ENCODE data around the gene PEX5L.

The PEX5L gene

DNA sequence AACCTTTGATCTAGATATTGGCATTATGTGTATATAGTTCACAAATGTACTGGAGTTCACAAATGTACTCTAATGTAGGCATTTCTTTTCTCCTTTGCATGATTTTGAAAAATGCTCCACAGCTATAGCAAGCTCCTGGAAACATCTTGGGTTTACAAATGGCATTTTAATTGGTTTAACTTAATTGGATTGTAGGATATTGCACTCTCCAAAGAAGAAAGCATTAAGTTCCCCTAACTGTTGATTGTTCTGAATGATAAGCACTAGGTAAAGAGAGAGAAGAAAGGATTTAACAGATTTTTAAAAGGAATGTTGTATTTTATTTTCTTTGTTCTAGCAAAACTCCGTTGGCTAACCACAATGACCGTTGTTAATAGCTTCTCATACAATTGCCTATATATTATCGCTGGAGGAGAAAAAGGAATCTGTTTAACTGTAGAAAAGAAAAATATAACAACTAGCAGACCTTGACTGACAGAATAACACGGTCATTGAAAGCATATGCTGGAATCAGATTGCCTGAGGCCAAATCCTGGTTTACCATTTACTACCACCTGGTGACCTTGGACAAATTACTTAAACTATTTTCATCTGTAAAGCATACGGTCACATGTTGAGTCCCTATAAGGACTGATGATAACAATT is 170.8 kb downstream of the PEX5L start:
- Histone ChIP-seq H3K9me3 (ENCODE audit: control insufficient read depth, low read length) (no peaks in the 10 kb centered on the region), H3K4me1 (ENCODE audit: control insufficient read depth, insufficient read depth, low read length, poor library complexity, severe bottlenecking) (no peaks in the 10 kb centered on the region), H3K27me3 (replicated peaks; ENCODE audit: control insufficient read depth, insufficient read depth, low read length, poor library complexity, severe bottlenecking) (no peaks in the 10 kb centered on the region), H3K36me3 (ENCODE audit: control insufficient read depth, insufficient read depth, low read length) (no peaks in the 10 kb centered on the region), H3K27ac (ENCODE audit: insufficient read depth, low read length, poor library complexity, severe bottlenecking) (no peak overlapping the region), H3K4me3 (ENCODE audit: insufficient read depth, low read depth, low read length, poor library complexity, severe bottlenecking) (no peak overlapping the region)
- DNase-seq, result no peak

DNA sequence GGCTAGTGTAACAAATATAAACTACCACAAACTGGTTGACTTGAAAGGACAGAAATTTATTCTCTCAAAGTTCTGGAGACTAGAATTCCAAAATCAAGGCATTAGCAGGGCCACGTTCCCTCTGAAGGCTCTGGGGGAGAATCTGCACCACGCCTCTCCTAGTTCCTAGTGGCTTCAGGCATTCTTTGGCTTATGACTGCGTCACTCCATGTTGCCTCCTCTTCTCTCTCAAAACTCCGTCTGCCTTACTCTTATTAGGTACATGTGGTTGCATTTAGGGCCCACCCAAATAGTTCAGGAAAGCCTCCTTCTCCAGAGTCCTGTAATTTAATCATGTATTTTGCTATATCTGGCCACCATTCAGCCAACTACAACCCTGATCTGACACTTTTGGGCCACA is 174.8 kb downstream of the PEX5L start:
- no peaks in the 10 kb centered on the region for H3K27me3 ChIP-seq (replicated peaks; ENCODE audit: control insufficient read depth, insufficient read depth, low read length, poor library complexity, severe bottlenecking)
- H3K9me3 ChIP-seq (ENCODE audit: control insufficient read depth, low read length), result no peaks in the 10 kb centered on the region
- H3K27ac ChIP-seq (ENCODE audit: insufficient read depth, low read length, poor library complexity, severe bottlenecking), result no peak overlapping the region
- H3K36me3 ChIP-seq (ENCODE audit: control insufficient read depth, insufficient read depth, low read length), result no peaks in the 10 kb centered on the region
- no peak for DNase-seq
- H3K4me1 ChIP-seq (ENCODE audit: control insufficient read depth, insufficient read depth, low read length, poor library complexity, severe bottlenecking), result no peaks in the 10 kb centered on the region
- H3K4me3 ChIP-seq (ENCODE audit: insufficient read depth, low read depth, low read length, poor library complexity, severe bottlenecking), result no peak overlapping the region

DNA sequence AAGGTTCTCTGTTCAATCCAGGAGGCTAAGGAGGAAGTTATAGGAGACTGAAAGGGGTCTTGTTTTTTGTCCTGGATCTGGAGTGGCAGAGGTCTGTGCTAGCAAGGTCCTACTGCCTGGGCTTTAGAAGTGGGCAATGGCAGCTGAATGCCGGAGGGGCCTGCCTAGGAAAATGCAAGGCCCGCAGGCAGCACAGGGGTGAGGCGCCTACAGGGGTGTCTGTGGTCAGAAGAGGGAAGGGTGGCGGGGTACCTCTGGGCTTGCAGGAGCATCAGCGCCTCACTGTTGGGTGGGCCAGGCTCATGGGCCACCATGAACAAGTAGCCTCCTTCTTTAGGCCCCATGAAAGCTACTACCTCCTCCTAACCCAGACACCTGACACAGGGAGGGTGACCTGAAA is 175.4 kb downstream of the PEX5L start:
- Histone ChIP-seq H3K36me3 (ENCODE audit: control insufficient read depth, insufficient read depth, low read length) (no peaks in the 10 kb centered on the region), H3K27me3 (replicated peaks; ENCODE audit: control insufficient read depth, insufficient read depth, low read length, poor library complexity, severe bottlenecking) (no peaks in the 10 kb centered on the region), H3K27ac (ENCODE audit: insufficient read depth, low read length, poor library complexity, severe bottlenecking) (no peak overlapping the region), H3K4me1 (ENCODE audit: control insufficient read depth, insufficient read depth, low read length, poor library complexity, severe bottlenecking) (no peaks in the 10 kb centered on the region), H3K9me3 (ENCODE audit: control insufficient read depth, low read length) (no peaks in the 10 kb centered on the region), H3K4me3 (ENCODE audit: insufficient read depth, low read depth, low read length, poor library complexity, severe bottlenecking) (no peak overlapping the region)
- DNase-seq, result no peak

DNA sequence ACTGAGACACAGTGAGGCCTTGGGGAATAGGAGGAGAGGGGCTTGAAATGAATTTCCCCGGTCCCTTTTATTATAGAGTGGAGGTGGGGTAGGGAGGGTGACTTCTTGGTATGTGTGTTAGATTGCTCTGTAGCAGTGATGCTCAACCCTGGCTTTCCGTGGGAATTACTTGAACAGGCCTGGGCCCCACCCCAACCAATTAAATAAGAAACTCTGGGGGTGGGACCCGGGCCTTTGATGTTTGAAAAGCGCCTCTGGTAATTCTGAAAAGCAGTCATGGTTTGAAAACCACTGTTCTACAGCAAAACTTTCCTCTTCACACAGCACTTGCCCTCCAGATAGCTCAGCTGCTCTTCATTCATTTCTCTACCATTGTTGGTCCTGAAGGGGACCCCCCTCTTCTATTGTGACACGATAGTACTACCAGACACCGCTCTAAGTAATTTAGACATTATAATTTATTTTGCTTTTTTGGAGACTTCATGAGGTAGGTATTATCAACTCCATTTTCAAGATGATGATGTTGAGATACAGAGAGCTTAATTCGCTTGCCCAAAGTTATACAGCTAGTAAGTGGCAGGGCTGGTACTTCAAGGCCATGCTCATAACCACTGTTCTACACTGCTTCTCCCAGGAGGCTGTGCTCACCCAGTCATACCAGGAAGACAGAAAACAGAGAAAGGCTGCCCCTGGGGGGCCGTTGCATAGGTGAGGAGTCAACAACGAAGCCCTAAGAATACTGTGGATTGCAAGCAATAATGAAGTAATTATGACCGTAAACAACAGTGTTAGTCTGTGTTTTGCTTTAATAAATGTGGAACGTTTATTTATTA is 176.2 kb downstream of the PEX5L start:
- Histone ChIP-seq H3K4me3 (ENCODE audit: insufficient read depth, low read depth, low read length, poor library complexity, severe bottlenecking) (no peak overlapping the region), H3K27ac (ENCODE audit: insufficient read depth, low read length, poor library complexity, severe bottlenecking) (no peak overlapping the region), H3K36me3 (ENCODE audit: control insufficient read depth, insufficient read depth, low read length) (no peaks in the 10 kb centered on the region), H3K9me3 (ENCODE audit: control insufficient read depth, low read length) (no peaks in the 10 kb centered on the region), H3K27me3 (replicated peaks; ENCODE audit: control insufficient read depth, insufficient read depth, low read length, poor library complexity, severe bottlenecking) (no peaks in the 10 kb centered on the region), H3K4me1 (ENCODE audit: control insufficient read depth, insufficient read depth, low read length, poor library complexity, severe bottlenecking) (no peaks in the 10 kb centered on the region)
- DNase-seq, result no peak

- DNase-seq, result no peak
- H3K27ac ChIP-seq (ENCODE audit: insufficient read depth, low read length, poor library complexity, severe bottlenecking), result no peak overlapping the region
- no peak overlapping the region for H3K4me3 ChIP-seq (ENCODE audit: insufficient read depth, low read depth, low read length, poor library complexity, severe bottlenecking)
- H3K4me1 ChIP-seq (ENCODE audit: control insufficient read depth, insufficient read depth, low read length, poor library complexity, severe bottlenecking), result no peaks in the 10 kb centered on the region
- no peaks in the 10 kb centered on the region for H3K36me3 ChIP-seq (ENCODE audit: control insufficient read depth, insufficient read depth, low read length)
- no peaks in the 10 kb centered on the region for H3K9me3 ChIP-seq (ENCODE audit: control insufficient read depth, low read length)
- H3K27me3 ChIP-seq (replicated peaks; ENCODE audit: control insufficient read depth, insufficient read depth, low read length, poor library complexity, severe bottlenecking), result no peaks in the 10 kb centered on the region
These were observed 183.6 kb downstream of the PEX5L start for GRCh38 chr3:179853176-179853575.

DNA sequence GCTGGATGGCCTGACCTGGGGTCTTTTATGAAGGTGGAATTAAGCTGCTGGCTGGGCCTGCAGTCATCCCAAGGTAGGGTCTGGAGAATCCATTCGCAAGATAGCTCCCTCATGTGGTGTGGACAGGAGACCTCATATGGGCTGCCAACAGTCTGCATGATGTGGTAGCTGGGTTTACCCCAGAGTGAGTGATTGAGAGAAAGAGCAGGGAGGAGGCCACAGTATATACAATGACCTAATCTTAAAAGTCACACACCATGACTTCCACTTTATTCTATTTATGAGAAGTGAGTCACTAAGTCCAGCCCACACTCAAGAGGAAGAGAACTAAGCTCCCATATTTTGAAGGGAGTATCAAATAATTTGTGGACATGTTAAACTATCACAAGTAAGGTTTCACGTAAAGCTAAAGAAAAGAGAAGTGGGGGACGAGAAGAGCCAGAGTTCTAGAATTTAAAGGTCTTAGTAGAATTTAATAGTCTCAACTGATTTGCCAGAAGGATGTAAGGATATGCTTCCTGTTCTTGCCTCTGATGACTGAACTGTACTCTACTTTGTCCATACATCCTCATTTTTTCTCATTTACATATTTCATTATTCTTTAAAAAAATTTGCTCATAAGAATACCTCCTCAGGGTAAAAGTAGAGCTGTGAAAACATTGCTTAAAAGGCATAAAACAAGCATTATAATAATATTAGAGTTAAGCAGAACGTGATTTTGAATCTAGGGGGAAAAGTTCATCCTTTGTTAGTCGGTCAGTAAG is 184.4 kb downstream of the PEX5L start:
- Histone ChIP-seq H3K27ac (ENCODE audit: insufficient read depth, low read length, poor library complexity, severe bottlenecking) (no peak overlapping the region), H3K27me3 (replicated peaks; ENCODE audit: control insufficient read depth, insufficient read depth, low read length, poor library complexity, severe bottlenecking) (no peaks in the 10 kb centered on the region), H3K4me1 (ENCODE audit: control insufficient read depth, insufficient read depth, low read length, poor library complexity, severe bottlenecking) (no peaks in the 10 kb centered on the region), H3K4me3 (ENCODE audit: insufficient read depth, low read depth, low read length, poor library complexity, severe bottlenecking) (no peak overlapping the region), H3K36me3 (ENCODE audit: control insufficient read depth, insufficient read depth, low read length) (no peaks in the 10 kb centered on the region), H3K9me3 (ENCODE audit: control insufficient read depth, low read length) (no peaks in the 10 kb centered on the region)
- DNase-seq, result no peak

GRCh38 chr3:179848711-179849110 is 188.0 kb downstream of the PEX5L start:
- H3K27me3 ChIP-seq (replicated peaks; ENCODE audit: control insufficient read depth, insufficient read depth, low read length, poor library complexity, severe bottlenecking), result no peaks in the 10 kb centered on the region
- no peak overlapping the region for H3K27ac ChIP-seq (ENCODE audit: insufficient read depth, low read length, poor library complexity, severe bottlenecking)
- H3K9me3 ChIP-seq (ENCODE audit: control insufficient read depth, low read length), result no peaks in the 10 kb centered on the region
- no peak overlapping the region for H3K4me3 ChIP-seq (ENCODE audit: insufficient read depth, low read depth, low read length, poor library complexity, severe bottlenecking)
- no peak for DNase-seq
- H3K4me1 ChIP-seq (ENCODE audit: control insufficient read depth, insufficient read depth, low read length, poor library complexity, severe bottlenecking), result no peaks in the 10 kb centered on the region
- H3K36me3 ChIP-seq (ENCODE audit: control insufficient read depth, insufficient read depth, low read length), result no peaks in the 10 kb centered on the region

DNA sequence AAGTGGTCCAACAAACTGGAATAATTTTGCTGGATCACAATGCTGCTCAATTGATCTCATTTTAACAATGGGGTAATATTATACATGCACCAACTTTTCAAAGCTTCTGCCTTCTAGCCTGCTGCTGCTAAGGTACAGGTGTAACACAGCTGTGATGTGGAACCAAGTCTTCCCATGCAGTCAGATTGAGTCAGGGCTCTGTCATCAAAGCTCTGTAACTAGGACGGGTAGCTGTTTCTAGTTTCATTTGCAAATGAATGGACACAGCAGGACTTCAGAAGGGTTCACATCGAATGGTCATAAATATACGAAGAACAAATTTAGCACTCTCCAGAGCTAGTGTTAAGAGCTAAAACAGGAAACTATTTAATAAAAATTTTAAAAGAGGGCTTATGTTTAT is 194.7 kb downstream of the PEX5L start:
- no peak overlapping the region for H3K27ac ChIP-seq (ENCODE audit: insufficient read depth, low read length, poor library complexity, severe bottlenecking)
- DNase-seq, result no peak
- H3K27me3 ChIP-seq (replicated peaks; ENCODE audit: control insufficient read depth, insufficient read depth, low read length, poor library complexity, severe bottlenecking), result no peaks in the 10 kb centered on the region
- H3K9me3 ChIP-seq (ENCODE audit: control insufficient read depth, low read length), result no peaks in the 10 kb centered on the region
- no peak overlapping the region for H3K4me3 ChIP-seq (ENCODE audit: insufficient read depth, low read depth, low read length, poor library complexity, severe bottlenecking)
- no peaks in the 10 kb centered on the region for H3K4me1 ChIP-seq (ENCODE audit: control insufficient read depth, insufficient read depth, low read length, poor library complexity, severe bottlenecking)
- H3K36me3 ChIP-seq (ENCODE audit: control insufficient read depth, insufficient read depth, low read length), result no peaks in the 10 kb centered on the region

DNA sequence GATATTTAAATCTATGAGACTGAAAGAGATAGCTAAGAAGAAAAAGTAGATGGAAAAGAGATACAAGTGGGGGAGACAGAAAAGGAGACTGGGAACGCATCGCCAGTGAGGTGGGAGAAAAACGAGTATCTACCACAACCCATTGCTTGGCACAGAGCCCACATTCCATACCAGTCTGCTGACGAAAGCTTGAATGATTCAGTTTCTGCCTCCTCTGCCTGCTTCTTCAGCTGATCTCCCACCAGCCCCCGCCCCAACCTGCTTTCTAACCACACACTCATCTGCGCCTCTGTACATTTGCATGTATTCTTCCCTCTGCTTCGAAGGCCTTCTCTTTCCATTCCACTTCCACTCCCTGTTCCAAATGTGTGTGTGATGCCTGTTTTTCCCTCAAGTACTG is 195.8 kb downstream of the PEX5L start:
- Histone ChIP-seq H3K4me3 (ENCODE audit: insufficient read depth, low read depth, low read length, poor library complexity, severe bottlenecking) (no peak overlapping the region), H3K4me1 (ENCODE audit: control insufficient read depth, insufficient read depth, low read length, poor library complexity, severe bottlenecking) (no peaks in the 10 kb centered on the region), H3K27ac (ENCODE audit: insufficient read depth, low read length, poor library complexity, severe bottlenecking) (no peak overlapping the region), H3K27me3 (replicated peaks; ENCODE audit: control insufficient read depth, insufficient read depth, low read length, poor library complexity, severe bottlenecking) (no peaks in the 10 kb centered on the region), H3K36me3 (ENCODE audit: control insufficient read depth, insufficient read depth, low read length) (no peaks in the 10 kb centered on the region), H3K9me3 (ENCODE audit: control insufficient read depth, low read length) (no peaks in the 10 kb centered on the region)
- DNase-seq, result no peak

GRCh38 chr3:179837374-179837773 is 199.4 kb downstream of the PEX5L start:
- no peak overlapping the region for H3K4me3 ChIP-seq (ENCODE audit: insufficient read depth, low read depth, low read length, poor library complexity, severe bottlenecking)
- H3K4me1 ChIP-seq (ENCODE audit: control insufficient read depth, insufficient read depth, low read length, poor library complexity, severe bottlenecking), result no peaks in the 10 kb centered on the region
- DNase-seq, result no peak
- H3K9me3 ChIP-seq (ENCODE audit: control insufficient read depth, low read length), result no peaks in the 10 kb centered on the region
- no peaks in the 10 kb centered on the region for H3K36me3 ChIP-seq (ENCODE audit: control insufficient read depth, insufficient read depth, low read length)
- no peaks in the 10 kb centered on the region for H3K27me3 ChIP-seq (replicated peaks; ENCODE audit: control insufficient read depth, insufficient read depth, low read length, poor library complexity, severe bottlenecking)
- H3K27ac ChIP-seq (ENCODE audit: insufficient read depth, low read length, poor library complexity, severe bottlenecking), result no peak overlapping the region

Measured in effector memory CD4-positive, alpha-beta T cell (primary cell).